ENCODE measurements around the gene CPNE6. TPM values are rescaled to one million over a fixed set of nuclear protein-coding genes. Genes with fewer than 3 reads are reported as not detected.

CPNE6 gene
- total and polyA plus RNA-seq, 2 of the 13 experiments (the other 11 are each of a cell fraction or from before 2014, with no cell fraction given) = not detected

GRCh38 chr14:24060984-24061913 is 10.1 kb upstream of the CPNE6 start (continued):
- TF ChIP-seq ZNF784 (CRISPR knock-in tag; IDR thresholded peaks at IDR 0.05; ENCODE audit: borderline replicate concordance) (0 out of 2 replicates have a peak, but pooled peaks have one; percentile 55), PITX1 (CRISPR knock-in tag; IDR thresholded peaks at IDR 0.05) (0 out of 2 replicates have a peak, but pooled peaks have one; percentile 46), MTA1 (CRISPR knock-in tag; IDR thresholded peaks at IDR 0.05; ENCODE audit: borderline replicate concordance) (peak; percentile 77), ZNF891 (CRISPR knock-in tag; IDR thresholded peaks at IDR 0.05) (0 out of 2 replicates have a peak, but pooled peaks have one; percentile 48), HDAC1 (CRISPR knock-in tag; IDR thresholded peaks at IDR 0.05) (no peak; the same call in 1 of the 2 replicates), NCOR1 (IDR thresholded peaks at IDR 0.05; ENCODE audit: borderline replicate concordance, low read length) (peak; percentile 63; the same call in 1 of the 2 replicates), KDM2A (CRISPR knock-in tag; IDR thresholded peaks at IDR 0.05; ENCODE audit: borderline replicate concordance, low read depth) (0 out of 2 replicates have a peak, but pooled peaks have one; percentile 21), ZNF749 (CRISPR knock-in tag; IDR thresholded peaks at IDR 0.05; ENCODE audit: borderline replicate concordance) (no peak), HNF4G (IDR thresholded peaks at IDR 0.05; ENCODE audit: borderline replicate concordance, low read depth, low read length) (peak; percentile 56; the same call in 1 of the 2 replicates), HNF4G (CRISPR knock-in tag; IDR thresholded peaks at IDR 0.05; ENCODE audit: borderline replicate concordance, low read depth) (peak; percentile 19; the same call in 1 of the 2 replicates), MTERF4 (CRISPR knock-in tag; IDR thresholded peaks at IDR 0.05) (0 out of 2 replicates have a peak, but pooled peaks have one; percentile 77), ZSCAN21 (CRISPR knock-in tag; IDR thresholded peaks at IDR 0.05; ENCODE audit: borderline replicate concordance) (0 out of 2 replicates have a peak, but pooled peaks have one; percentile 53), ZNF598 (CRISPR knock-in tag; IDR thresholded peaks at IDR 0.05; ENCODE audit: borderline replicate concordance) (0 out of 2 replicates have a peak, but pooled peaks have one; percentile 57), NR2F6 (IDR thresholded peaks at IDR 0.05) (peak; percentile 86; the same call in 1 of the 2 replicates), NR2F6 (CRISPR knock-in tag; IDR thresholded peaks at IDR 0.05) (peak; percentile 77), REPIN1 (CRISPR knock-in tag; IDR thresholded peaks at IDR 0.05; ENCODE audit: borderline replicate concordance, low read depth) (0 out of 2 replicates have a peak, but pooled peaks have one; percentile 1), ZFP36L1 (CRISPR knock-in tag; IDR thresholded peaks at IDR 0.05) (no peak), MAZ (IDR thresholded peaks at IDR 0.05; ENCODE audit: borderline replicate concordance, low read depth, low read length) (no peak), MAZ (CRISPR knock-in tag; IDR thresholded peaks at IDR 0.05; ENCODE audit: low read depth) (no peak), THAP9 (CRISPR knock-in tag; IDR thresholded peaks at IDR 0.05; ENCODE audit: borderline replicate concordance) (peak; percentile 13; the same call in 1 of the 2 replicates), HNRNPK (IDR thresholded peaks at IDR 0.05; ENCODE audit: low read depth, low read length, poor library complexity, severe bottlenecking) (no peak), NFE2L2 (IDR thresholded peaks at IDR 0.05; ENCODE audit: low read length) (no peak), ATF7 (IDR thresholded peaks at IDR 0.05) (no peak), ATF7 (CRISPR knock-in tag; IDR thresholded peaks at IDR 0.05) (0 out of 2 replicates have a peak, but pooled peaks have one; percentile 11)

Measured in HepG2 (cell line).